Measurements from ENCODE around the gene FREM3. TPM values are rescaled to one million over a fixed set of nuclear protein-coding genes. Genes with fewer than 3 reads are reported as not detected.
"Not testable (repeated sequence)": the region's sequence is repeated elsewhere in the genome, so short reads cannot be mapped to it uniquely, and the experiment has no call there.

Gene FREM3
- total RNA-seq, 4 donors from 2014 or later = not detected

DNA sequence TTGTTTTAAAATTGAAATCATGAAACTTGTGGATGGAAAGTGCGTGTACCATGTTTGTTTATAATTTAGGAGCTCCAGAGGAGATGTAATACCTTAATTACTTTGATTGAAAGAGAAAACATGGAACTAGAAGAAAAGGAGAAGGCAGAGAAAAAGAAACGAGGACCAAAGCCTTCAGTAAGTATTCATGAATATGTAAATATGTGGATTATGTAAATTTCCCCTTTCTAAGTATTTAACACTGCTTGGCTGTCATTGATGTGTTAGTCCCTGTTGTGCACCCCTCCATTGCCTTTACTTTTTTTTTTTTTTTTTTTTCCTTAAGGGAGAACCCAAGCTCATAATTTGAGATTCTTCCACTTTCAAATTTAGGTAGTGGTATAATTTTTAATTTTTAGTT, 150.5 kb downstream of the FREM3 start:
- no peak for TF ChIP-seq POLR2A (IDR thresholded peaks at IDR 0.05)
- TF ChIP-seq, protein P1, sequence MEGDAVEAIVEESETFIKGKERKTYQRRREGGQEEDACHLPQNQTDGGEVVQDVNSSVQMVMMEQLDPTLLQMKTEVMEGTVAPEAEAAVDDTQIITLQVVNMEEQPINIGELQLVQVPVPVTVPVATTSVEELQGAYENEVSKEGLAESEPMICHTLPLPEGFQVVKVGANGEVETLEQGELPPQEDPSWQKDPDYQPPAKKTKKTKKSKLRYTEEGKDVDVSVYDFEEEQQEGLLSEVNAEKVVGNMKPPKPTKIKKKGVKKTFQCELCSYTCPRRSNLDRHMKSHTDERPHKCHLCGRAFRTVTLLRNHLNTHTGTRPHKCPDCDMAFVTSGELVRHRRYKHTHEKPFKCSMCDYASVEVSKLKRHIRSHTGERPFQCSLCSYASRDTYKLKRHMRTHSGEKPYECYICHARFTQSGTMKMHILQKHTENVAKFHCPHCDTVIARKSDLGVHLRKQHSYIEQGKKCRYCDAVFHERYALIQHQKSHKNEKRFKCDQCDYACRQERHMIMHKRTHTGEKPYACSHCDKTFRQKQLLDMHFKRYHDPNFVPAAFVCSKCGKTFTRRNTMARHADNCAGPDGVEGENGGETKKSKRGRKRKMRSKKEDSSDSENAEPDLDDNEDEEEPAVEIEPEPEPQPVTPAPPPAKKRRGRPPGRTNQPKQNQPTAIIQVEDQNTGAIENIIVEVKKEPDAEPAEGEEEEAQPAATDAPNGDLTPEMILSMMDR (IDR thresholded peaks at IDR 0.05) = no peak
- intact Hi-C loops (cut with DNase I; ENCODE audit: low total_unique reads) = no loop called here
- H3K4me3 ChIP-seq (ENCODE audit: low read depth, poor library complexity, severe bottlenecking) = no peak overlapping the region
- DNase-seq (ENCODE audit: low spot score in 2 of 2) = no peak
- WGBS, 2 donors = 81 to 90% methylated on average over 2 of the region's 2 CpGs

DNA sequence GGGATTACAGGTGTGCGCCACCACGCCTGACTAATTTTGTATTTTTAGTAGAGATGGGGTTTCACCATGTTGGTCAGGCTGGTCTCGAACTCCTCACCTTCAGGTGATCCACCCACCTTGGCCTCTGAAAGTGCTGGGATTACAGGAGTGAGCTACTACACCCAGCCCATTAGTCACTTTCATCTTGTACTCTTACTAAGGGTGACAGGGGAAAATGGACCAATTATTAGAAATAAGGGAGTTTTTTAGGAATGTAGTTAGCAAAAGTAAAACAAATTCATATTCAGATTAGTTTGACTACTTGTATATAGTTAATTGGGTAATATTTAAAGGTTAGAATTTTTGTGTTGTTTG, 160.8 kb downstream of the FREM3 start:
- DNase-seq (ENCODE audit: low spot score in 2 of 2) = no peak
- TF ChIP-seq POLR2A (IDR thresholded peaks at IDR 0.05) = no peak
- TF ChIP-seq, protein P1 (IDR thresholded peaks at IDR 0.05) = no peak
- WGBS, 2 donors = 98% methylated on average over 3 of the region's 3 CpGs
- intact Hi-C loops (cut with DNase I; ENCODE audit: low total_unique reads) = no loop called here
- no peak overlapping the region for H3K4me3 ChIP-seq (ENCODE audit: low read depth, poor library complexity, severe bottlenecking)

GRCh38 chr4:143538979-143539669, 161.4 kb downstream of the FREM3 start:
- intact Hi-C loops (cut with DNase I; ENCODE audit: low total_unique reads) = no loop called here
- TF ChIP-seq, protein P1 (IDR thresholded peaks at IDR 0.05) = no peak
- TF ChIP-seq POLR2A (IDR thresholded peaks at IDR 0.05) = no peak
- H3K4me3 ChIP-seq (ENCODE audit: low read depth, poor library complexity, severe bottlenecking) = no peak overlapping the region
- no peak for DNase-seq (ENCODE audit: low spot score in 2 of 2)
- 87 to 94% methylated on average over 4 of the region's 4 CpGs for WGBS, 2 donors

- TF ChIP-seq POLR2A (IDR thresholded peaks at IDR 0.05) = no peak
- TF ChIP-seq, protein P1 (IDR thresholded peaks at IDR 0.05) = no peak
- no peak for DNase-seq (ENCODE audit: low spot score in 2 of 2)
- 92 to 98% methylated on average over 2 of the region's 2 CpGs for WGBS, 2 donors
Measured at GRCh38 chr4:143531788-143532491, 168.5 kb downstream of the FREM3 start.

DNA sequence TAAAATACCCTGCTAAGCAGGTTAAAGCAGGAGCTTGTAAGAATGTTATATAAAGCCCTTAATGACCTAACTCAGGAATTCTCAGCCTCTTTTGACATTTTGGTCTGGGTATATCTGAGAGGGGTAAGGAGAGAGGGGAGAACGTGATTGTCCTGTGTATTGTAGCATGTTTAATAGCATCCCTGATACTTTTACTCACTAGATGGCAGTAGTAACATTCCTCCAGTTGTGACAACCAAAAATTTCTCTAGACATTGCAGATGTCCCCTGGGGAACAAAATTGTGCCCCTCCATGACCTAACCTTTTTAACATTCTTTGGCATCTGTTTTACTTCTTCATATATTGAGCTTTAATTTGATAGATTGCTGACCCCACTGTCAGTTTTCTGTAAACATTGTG, 169.1 kb downstream of the FREM3 start:
- H3K4me3 ChIP-seq (ENCODE audit: low read depth, poor library complexity, severe bottlenecking) = no peak overlapping the region
- WGBS, 2 donors = 41 to 43% methylated on average over 1 of the region's 1 CpG
- no peak for DNase-seq (ENCODE audit: low spot score in 2 of 2)
- TF ChIP-seq POLR2A (IDR thresholded peaks at IDR 0.05) = no peak
- TF ChIP-seq, protein P1 (IDR thresholded peaks at IDR 0.05) = no peak
- intact Hi-C loops (cut with DNase I; ENCODE audit: low total_unique reads) = no loop called here

More at GRCh38 chr4:143531788-143532491, 168.5 kb downstream of the FREM3 start:
- no peak overlapping the region for H3K4me3 ChIP-seq (ENCODE audit: low read depth, poor library complexity, severe bottlenecking)
- intact Hi-C loops (cut with DNase I; ENCODE audit: low total_unique reads) = no loop called here

DNA sequence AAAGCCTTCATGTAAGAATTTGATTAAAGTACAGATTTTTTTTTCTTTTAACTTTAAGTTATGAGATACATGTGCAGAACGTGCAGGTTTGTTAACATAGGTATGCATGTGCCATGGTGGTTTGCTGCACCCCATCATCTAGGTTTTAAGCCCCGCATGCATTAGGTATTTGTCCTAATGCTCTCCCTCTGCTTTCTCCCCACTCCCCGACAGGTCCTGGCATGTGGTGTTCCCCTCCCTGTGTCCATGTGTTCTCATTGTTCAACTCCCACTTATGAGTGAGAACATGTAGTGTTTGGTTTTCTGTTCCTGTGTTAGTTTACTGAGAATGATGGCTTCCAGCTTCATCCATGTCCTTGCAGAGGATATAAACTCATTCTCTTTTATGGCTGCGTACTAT, 172.4 kb downstream of the FREM3 start:
- intact Hi-C loops (cut with DNase I; ENCODE audit: low total_unique reads); H3K4me3 ChIP-seq (ENCODE audit: low read depth, poor library complexity, severe bottlenecking); DNase-seq (ENCODE audit: low spot score in 2 of 2): not testable (repeated sequence)
- 85 to 91% methylated on average over 4 of the region's 4 CpGs for WGBS, 2 donors

Other genes with a start within 250 kb of the FREM3 start
- 10 to 100 TPM; 13.5 to 55.1 (median 18.7) TPM for gene SMARCA5, start 187.0 kb downstream of the FREM3 start, total RNA-seq
- under 1 TPM in 1 of 4 donors, not detected in 3; 0.19 TPM for gene GYPE, start 204.9 kb upstream of the FREM3 start, total RNA-seq

All from lower leg skin (tissue), 4 donors.